22Rv1 (cell line): ENCODE data around the gene BDP1.
"Not testable (repeated sequence)": the region's sequence is repeated elsewhere in the genome, so short reads cannot be mapped to it uniquely, and the experiment has no call there.

ENCODE experiments used
- CTCF ChIP-seq: fragments of 450-650 bp; IDR thresholded peaks from 2 replicates; pipeline ENCODE4 v1.5.1; 2017; ENCODE audit warnings: mild to moderate bottlenecking
- ZFX ChIP-seq: fragments of 450-650 bp; IDR thresholded peaks from 2 replicates; pipeline ENCODE4 v1.6.1; 2017; ENCODE audit warnings: antibody characterized with exemption, borderline replicate concordance

- TF ChIP-seq CTCF, ZFX: not testable (repeated sequence)
These were observed 11.6 kb upstream of the BDP1 start for GRCh38 chr5:71443891-71444290.
